GM18868 (cell line): Measurements from ENCODE around the gene TSSK3.

ENCODE experiments used
- ATAC-seq: cut with Tn5 transposase; IDR thresholded peaks from one replicate; pipeline ENCODE4 v1.9.1; 2021; ENCODE audit warnings: mild to moderate bottlenecking, moderate library complexity; ENCODE audit not compliant: unreplicated experiment

Gene TSSK3

DNA sequence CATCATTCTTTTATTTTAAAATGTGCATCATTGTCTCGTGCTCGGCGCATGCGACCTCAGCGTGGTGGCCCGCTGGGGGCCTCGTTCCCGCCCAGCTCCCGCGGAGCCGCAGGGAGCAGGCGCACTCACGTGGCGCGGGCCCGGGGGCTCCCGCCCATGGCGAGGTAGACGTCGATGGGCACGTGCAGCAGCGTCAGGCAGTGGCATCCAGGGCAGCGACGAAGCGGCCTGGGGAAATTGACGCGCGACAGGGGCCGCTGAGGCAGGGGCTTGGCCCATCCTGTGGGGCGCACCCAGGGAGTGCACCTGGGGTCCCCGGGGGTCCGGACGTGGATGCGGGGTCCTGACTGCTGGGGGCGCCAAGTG, 1.0 kb upstream of the TSSK3 start:
- ATAC-seq = no peak

DNA sequence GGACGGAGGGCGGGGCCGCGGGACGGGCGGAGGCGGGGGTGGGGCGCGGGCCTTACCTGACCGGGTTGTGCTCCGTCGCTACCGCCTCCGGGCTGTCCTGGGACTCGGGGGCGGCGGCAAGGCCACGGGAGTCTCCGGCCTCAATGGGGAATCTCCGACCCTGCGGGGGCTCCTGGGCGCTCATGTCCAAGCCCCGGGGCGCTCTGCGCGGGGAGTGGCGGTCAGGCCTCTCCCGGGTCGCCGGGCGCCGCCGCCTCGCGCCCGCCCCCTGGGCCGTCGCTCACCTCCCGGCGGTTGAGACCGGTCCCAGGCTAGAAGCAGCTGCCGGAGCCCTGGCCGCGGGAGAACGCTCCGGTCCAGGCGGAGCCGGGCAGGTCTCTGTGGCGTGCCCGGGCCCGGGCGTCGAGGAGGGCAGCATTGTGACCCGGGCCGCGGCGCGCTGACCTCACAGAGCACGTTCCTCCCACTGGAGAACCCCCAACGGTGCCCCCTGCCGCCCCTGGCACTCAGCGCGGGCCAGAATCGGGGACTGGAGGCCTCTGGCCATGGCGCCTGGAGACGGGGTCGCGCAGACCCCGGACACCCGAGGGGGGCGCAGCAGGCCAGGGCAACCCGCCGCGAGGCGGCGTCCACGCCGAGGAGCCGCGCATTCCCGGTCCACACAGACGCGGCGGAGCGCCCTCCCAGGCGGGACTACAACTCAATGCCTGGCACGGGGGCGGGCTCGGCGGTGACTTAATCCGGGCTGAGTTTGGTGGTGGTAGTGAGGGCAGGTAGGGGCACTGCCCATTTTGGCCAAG, 465 bp upstream of the TSSK3 start:
- ATAC-seq = no peak

DNA sequence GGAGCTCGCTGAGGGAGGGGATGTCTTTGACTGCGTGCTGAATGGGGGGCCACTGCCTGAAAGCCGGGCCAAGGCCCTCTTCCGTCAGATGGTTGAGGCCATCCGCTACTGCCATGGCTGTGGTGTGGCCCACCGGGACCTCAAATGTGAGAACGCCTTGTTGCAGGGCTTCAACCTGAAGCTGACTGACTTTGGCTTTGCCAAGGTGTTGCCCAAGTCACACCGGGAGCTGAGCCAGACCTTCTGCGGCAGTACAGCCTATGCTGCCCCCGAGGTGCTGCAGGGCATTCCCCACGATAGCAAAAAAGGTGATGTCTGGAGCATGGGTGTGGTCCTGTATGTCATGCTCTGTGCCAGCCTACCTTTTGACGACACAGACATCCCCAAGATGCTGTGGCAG, 1.4 kb downstream of the TSSK3 start:
- ATAC-seq = no peak

DNA sequence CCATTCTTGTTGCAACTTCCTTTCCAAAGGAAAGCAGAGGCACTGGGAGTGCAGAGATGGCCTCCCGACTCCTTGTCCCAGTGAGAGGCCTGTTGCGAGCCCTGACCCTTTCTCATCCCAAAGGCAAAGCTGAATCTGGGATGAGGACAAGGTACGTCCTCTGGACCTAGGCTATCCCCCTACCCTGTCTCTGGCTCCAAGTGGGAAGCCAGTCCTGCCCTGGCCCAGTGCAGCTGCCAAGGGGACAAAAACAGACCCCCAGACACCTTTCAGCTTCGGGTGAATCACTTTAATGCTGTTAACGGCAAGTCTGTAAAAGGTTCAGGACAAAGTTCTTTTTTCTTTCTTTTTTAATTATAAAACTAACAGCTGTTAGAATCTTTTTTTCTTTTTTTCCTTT, 2.5 kb downstream of the TSSK3 start:
- ATAC-seq = no peak

DNA sequence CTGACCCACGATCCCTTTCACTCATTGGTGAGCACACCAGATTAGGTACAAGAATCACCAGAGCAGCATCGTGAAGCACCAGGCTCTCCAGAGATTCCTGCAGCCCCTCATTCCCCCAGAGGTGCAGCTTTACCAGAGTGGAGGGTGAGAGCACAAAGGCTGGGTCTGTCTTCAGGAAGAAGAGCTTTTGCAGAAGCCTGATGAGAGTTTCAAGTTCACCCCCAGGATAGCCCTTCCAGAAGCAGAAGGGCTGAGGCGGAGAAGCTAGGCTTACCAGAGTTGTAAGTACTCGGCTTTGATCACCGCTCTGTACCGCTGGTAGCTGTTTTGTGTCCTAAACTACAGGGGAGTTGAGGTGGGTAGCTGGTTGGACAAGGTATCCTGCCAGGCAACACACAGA, 3.1 kb downstream of the TSSK3 start:
- no peak for ATAC-seq

DNA sequence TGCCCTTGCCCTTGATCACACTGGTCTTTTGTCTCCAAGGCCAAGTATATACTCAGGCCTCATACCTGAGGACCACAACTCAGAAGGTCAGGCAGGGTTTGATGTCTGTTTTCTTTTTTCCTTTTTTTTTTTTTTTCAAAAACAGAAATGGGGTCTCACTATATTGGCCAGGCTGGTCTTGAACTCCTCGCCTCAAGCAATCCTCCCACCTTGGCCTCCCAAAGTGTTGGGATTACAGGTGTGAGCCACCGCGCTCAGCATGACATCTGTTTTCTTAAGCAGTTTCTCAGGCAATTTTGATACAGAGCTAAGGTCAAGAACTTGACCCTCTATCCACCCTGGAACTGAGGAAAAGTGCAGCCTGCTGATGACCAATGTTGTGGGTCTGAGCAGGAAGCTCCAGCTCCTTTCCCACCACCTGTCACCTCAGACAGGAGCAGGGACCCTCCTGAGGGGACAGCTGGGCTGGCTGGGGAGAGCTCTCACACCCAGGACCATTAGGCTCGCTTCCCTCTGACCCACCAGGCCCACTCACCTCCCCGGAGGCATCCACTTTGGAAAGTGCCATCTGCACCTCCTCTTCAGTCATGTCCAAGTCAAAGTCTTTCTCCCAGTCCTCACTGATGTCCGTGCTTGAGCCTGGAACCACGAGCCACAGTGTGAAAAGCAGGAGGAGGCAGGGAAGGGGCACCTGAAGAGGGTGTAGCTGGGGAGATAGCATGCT, 5.7 kb downstream of the TSSK3 start:
- ATAC-seq = no peak

DNA sequence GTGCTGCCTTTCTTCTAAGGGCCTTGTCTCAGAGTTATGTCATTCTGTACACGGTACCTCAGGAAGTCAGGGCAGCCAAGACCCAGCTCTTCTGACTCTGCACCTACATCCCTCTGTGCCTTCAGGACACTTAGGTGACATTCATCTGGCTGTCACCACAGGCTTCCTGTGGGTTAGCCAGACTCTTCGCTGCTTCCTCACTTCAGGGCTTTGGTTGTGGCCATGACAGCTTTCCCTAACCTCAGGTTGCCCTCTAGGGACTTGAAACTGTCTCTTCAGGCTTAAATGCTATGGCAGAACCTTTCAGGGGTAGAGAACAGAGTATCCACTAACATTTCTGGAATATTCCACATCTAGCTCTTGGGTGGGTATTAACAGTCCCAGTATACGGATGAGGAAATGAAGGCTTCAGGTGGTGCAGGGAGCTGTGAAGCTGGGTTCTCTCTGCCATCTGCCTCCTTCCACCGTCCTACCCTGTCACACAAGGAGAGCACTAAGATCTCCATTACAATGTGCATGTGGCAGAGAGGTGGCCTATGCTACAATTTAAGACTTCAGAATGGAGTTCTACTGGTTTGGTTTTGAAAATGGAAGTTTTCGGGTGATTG, 9.9 kb downstream of the TSSK3 start:
- ATAC-seq = no peak

DNA sequence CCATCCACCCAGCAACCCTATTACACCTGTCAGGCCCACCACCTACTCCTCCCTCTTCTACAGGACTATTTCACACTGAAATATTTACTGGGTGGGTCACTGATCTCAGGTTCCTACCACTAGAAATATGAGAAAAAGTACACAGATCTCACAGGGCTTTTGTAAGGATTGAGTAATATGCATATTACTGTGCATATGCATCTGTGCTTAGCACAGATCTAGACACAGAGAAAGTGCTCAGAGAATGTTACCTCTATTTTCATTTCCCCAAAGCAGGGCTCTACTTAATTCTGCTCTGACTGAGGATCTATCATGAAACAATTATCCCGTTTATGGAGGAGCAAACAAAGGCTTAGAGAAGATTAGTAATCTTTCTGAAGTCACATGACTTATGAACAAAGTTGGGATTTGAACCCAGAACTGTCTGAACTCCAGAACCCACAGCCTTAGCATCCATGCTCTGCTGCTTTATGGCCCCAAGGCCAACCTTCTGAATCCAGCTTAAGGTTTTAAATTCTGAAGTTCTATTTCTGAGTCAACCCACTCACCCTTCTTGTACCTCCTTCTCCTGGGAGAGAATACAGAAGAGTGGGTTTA, 11.8 kb downstream of the TSSK3 start:
- ATAC-seq = no peak

DNA sequence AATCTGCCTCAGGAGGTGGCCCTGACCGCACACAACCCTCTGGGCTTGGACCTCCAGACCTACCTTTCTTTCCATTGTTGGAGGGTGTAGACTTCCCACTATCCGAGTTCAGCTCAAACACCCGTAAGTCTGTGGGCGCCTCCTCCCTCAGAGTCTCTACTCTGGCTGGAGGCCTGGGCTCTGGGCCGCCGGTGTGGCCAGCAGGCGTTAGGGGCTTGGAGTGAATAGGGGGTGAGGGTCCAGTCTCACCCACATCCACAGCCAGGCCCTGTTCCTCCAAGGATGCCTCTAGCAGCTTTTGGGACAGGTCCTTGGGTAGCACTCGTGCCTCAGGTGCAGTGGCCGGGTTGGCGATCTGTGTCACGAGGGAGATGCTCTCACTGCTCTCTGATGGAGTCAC, 13.9 kb downstream of the TSSK3 start:
- no peak for ATAC-seq

DNA sequence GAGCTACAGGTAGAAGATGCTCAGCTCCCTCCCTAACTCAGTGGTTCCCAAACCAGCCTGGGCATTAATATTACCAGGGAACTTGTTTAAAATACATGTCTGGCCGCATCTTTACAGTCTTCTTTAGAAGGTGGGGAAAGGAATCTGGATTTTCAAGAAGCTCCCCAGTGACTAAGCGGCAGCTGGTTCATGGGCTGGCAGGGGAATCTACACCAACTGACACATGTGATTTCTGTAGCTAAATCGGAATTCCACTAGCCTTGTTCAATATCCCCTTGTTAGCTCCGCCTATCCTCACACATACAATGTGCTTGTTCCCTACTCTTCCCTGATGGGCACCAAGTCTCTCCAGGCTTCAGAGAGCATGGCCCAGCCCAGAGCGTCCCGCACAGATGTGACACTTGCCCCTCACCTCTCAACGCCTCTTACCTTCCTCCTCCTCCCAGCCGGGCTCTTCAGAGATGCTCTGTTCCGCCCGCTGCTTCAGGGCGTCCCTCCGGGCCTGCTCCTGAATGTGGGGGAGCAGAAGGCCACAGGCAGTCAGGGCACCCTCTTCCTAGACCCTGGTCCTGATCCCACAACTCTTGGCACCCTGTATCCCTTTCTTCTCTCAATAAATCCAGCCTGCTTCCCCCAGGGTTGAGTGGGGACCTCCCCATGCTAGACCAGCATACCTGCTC, 15.3 kb downstream of the TSSK3 start:
- no peak for ATAC-seq

DNA sequence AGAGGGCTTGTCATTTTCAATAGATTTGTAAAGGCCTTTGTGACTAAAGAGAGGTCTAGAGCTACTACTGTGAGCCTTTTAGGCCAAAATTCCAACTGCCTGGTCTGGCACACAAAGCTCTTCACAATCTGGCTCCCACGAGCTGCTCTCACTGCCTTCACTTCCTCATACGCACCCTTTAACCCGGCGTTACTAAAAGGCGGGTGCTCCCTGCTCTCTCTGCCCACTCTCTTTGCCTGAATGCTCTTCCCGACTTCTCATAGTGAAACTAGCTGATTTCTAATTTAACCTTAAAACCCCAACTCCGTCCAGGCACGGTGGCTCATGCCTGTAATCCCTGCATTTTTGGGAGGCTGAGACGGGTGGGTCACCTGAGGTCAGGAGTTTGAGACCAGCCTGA, 17.7 kb downstream of the TSSK3 start:
- no peak for ATAC-seq

DNA sequence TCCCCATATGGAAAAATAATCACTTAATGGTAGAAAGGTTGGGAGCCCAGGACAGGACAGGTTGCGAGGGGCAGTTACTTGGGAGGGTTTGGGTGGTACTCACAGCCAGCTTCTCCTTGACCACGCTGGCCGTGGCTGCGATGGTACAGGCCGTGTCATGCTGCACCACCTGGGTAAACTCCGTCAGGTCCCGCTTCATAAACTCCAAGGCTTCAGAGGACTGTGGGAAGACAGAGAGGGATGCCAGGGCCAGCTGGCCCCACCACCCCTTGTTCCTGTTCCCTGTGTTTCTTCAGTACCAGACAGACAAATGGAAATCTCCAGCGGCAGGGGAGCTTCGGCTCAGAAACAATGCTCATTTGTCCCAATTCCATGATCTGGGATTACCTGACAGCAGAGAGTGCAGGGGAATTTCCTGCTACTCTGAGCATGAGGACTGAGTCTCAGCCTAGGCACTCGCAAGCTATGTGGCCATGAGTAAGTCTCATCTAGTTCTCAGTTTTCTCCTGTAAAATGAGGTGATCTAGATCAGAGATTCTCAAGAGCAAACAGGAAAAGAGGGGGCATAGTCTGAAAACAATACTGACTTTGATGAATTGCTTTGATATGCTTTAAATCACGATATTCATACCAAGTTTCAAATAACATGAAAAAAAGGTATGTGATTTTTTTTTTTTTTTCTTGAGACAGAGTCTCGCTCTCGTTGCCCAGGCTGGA, 24.5 kb downstream of the TSSK3 start:
- ATAC-seq = no peak

DNA sequence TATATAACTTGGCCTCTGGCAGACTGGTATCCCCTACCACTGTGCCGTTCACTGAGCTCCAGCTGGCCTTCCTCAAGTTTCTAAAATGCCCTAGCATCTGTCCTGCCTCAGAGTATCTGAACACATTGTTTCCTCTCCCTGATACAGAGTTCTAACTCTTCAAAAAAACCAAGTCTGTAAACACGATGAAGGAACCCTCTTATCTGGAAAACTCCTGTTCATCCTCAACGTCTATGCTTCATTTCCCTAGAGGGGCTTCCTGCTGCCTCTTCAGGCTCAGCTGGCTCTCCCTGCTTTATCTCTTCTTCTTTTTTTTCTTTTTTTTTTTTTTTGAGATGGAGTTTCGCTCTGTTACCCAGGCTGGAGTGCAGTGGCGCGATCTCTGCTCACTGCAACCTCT, 26.3 kb downstream of the TSSK3 start:
- ATAC-seq = no peak

DNA sequence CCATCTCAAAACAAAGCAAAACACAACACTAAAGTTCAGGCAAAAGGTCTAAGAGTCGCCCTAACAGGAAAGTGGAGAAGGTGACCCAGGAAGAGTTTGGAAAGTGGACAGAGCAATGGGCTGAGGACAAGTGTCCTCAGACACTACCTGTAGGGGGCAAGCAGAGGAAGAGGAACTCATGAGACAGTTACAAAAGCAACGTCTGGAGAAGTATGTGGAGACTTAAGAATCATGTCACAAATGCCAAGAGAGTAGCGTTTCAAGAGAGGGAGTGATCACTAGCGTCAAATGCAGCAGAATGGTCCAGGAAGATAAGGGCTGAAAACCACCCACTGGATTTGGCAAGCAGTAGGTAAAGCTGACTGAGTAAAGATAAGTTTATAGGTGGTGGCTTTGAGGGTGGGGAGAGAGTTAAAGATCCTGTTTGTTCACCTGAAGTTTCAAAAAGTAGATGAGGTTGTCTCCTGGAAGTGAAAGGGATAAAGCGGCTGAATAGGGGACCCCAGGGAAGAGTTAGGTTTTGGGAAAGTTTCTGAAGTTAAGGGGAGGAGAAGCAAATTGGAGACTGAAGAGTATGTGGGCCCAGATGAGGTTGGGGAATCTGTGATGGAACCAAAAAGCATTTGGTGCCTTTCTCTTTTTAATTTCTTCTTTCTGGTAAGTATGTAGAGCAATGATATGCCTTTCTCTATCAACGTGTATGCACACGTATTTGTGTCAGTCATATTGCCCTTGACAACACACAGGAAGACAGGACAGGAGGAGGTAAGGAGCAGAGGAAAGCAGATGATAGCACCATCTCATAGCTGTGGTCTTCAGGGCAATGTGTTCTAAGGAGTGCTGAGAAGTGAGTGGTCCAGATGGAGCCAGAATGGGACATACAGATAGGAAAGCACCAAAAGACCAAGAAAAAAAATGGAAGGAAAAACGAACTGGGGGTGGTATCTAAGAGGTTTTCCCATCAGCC, 28.8 kb downstream of the TSSK3 start:
- ATAC-seq = no peak

DNA sequence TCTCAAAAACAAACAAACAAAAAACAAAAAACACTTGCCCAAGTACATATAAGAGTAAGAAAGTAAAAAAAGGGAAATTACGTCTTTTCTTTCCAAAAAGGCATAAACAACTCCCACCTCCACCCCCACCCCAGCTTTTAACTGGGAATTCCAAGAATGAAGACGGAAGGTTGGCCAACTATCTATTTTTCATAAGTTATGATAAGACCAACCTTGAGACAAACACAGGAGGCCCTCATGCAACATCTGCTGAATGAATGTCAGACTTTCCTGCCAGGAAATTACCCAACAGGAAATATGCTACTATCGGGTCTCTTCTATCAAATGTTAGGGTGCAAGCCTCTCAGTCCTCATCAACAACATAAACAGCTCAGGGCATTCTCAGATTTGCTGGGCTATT, 30.0 kb downstream of the TSSK3 start:
- ATAC-seq = no peak

DNA sequence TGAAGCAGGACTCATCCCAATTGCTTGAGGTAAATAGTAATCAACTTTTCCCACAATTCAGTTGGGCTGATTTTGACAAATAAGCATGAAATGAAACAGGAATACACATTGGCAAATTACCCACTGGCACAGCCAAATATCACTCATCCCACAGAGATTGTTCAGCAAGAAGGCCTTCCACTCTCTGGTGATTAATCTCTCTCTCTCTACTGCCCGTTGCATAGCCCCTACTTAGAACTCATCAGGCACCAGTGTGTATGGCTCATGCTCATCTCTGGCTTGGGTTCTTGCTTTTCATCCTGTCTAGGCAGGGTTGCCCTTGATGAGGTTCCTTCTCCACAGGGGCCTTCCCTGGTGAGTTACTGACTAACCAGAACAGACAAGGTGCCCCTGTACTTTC, 30.8 kb downstream of the TSSK3 start:
- no peak for ATAC-seq

DNA sequence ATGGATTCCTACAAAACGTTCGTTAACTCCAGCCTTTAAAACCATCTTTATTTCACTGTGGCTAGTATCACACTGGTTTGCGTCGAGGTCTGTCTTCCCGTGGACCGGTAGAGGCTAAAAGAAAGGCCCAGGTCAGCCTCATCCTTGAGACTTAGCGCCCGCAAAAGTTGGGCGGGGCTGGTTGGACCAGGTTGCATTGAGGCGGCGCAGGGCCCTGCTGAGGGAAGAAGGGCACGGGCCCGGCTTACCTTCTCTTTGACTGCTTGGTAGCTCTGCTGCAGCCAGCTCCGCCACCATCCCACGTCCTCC, 31.4 kb downstream of the TSSK3 start:
- peak; percentile 11 for ATAC-seq

DNA sequence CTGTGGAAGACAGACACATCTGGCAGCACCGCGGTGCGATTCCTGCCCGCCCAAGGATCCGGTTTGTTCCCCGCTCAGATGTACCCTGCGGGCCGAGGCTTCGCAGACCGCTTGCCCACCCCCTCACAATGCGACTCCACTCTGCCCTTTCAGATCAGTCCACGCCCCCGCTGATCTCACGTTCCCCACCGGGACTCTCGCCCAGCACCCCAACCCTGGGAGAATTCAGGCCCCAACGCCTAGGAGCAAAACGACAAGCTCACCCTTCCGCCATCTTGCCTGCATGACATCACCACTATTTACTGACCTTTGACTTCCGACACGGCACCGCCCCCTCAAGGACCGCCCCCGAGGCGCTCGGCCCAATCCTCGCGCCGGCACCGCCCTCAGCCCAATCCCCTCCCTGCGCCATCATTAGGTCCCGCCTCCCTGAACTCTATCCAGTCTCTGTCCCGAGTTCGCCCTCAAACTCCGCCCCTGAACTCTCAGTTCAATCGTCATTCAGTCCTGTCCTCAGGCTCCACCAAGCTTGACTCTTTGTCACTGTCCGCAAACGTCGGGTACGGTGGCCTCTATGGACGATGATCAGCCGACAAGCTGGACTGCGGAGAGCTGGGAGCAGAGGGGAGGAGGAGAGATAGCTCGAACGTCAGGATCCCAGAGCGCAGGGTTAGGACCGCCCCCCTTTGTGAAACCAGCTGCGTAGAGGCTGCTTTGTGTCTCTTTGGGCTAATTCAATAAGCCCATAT, 32.0 kb downstream of the TSSK3 start, which contains the start of gene BSDC1:
TSS of gene BSDC1 (minus strand) at position 301 of the 749 bp plus-strand sequence. CDS start at position 274, 27 bp downstream.
- ATAC-seq = peak; percentile 93
